ENCODE measurements around the gene FAM50B. TPM values are rescaled to one million over a fixed set of nuclear protein-coding genes. Genes with fewer than 3 reads are reported as not detected.

FAM50B gene
- total RNA-seq, 2 donors from 2014 or later: 3.2 to 3.9 TPM

GRCh38 chr6:3813918-3814317 is 35.3 kb upstream of the FAM50B start:
- intact Hi-C loops (cut with DNase I): no loop called here
- TF ChIP-seq CTCF (IDR thresholded peaks at IDR 0.05): no peak
- no peak overlapping the region for H3K9ac ChIP-seq (ENCODE audit: low read depth in 2 of 2, low read length in 2 of 2)

GRCh38 chr6:3814539-3814938 is 34.6 kb upstream of the FAM50B start:
- H3K9me3 ChIP-seq: no peaks in the 10 kb centered on the region
- no peak overlapping the region for H3K27ac ChIP-seq
- H3K27me3 ChIP-seq: no peaks in the 10 kb centered on the region
- intact Hi-C loops (cut with DNase I): no loop called here
- no peaks in the 10 kb centered on the region for H3K36me3 ChIP-seq
- TF ChIP-seq CTCF (IDR thresholded peaks at IDR 0.05): no peak
- H3K9ac ChIP-seq (ENCODE audit: low read depth in 2 of 2, low read length in 2 of 2): no peak overlapping the region
- no peaks in the 10 kb centered on the region for H3K4me1 ChIP-seq
- H3K4me3 ChIP-seq: no peak overlapping the region
- no peak for DNase-seq

More at GRCh38 chr6:3813918-3814317, 35.3 kb upstream of the FAM50B start:
- H3K4me3 ChIP-seq: no peak overlapping the region
- no peaks in the 10 kb centered on the region for H3K27me3 ChIP-seq
- H3K9me3 ChIP-seq: no peaks in the 10 kb centered on the region
- H3K4me1 ChIP-seq: no peaks in the 10 kb centered on the region
- DNase-seq: no peak
- no peaks in the 10 kb centered on the region for H3K36me3 ChIP-seq
- H3K27ac ChIP-seq: no peak overlapping the region

GRCh38 chr6:3816251-3816650 is 32.9 kb upstream of the FAM50B start:
- intact Hi-C loops (cut with DNase I): no loop called here
- Histone ChIP-seq H3K36me3 (no peaks in the 10 kb centered on the region), H3K9ac (ENCODE audit: low read depth in 2 of 2, low read length in 2 of 2) (no peak overlapping the region), H3K27ac (no peak overlapping the region), H3K4me3 (no peak overlapping the region), H3K4me1 (no peaks in the 10 kb centered on the region), H3K9me3 (no peaks in the 10 kb centered on the region), H3K27me3 (no peaks in the 10 kb centered on the region)
- TF ChIP-seq CTCF (IDR thresholded peaks at IDR 0.05): no peak
- no peak for DNase-seq

GRCh38 chr6:3819161-3820110 is 29.7 kb upstream of the FAM50B start:
- H3K36me3 ChIP-seq: no peaks in the 10 kb centered on the region
- intact Hi-C loops (cut with DNase I): no loop called here
- H3K27ac ChIP-seq: no peak overlapping the region
- no peaks in the 10 kb centered on the region for H3K27me3 ChIP-seq
- no peak for TF ChIP-seq CTCF (IDR thresholded peaks at IDR 0.05)
- H3K4me1 ChIP-seq: no peaks in the 10 kb centered on the region
- no peaks in the 10 kb centered on the region for H3K9me3 ChIP-seq
- no peak for DNase-seq
- H3K9ac ChIP-seq (ENCODE audit: low read depth in 2 of 2, low read length in 2 of 2): no peak overlapping the region
- no peak overlapping the region for H3K4me3 ChIP-seq

- intact Hi-C loops (cut with DNase I): no loop called here
- TF ChIP-seq CTCF (IDR thresholded peaks at IDR 0.05): no peak
- Histone ChIP-seq H3K27me3 (no peaks in the 10 kb centered on the region), H3K4me3 (no peak overlapping the region), H3K4me1 (no peaks in the 10 kb centered on the region), H3K9me3 (no peaks in the 10 kb centered on the region), H3K36me3 (no peaks in the 10 kb centered on the region), H3K9ac (ENCODE audit: low read depth in 2 of 2, low read length in 2 of 2) (no peak overlapping the region), H3K27ac (no peak overlapping the region)
- DNase-seq: no peak
These were observed 28.6 kb upstream of the FAM50B start for GRCh38 chr6:3820563-3820962.

Measured in colonic mucosa (tissue), 4 donors.